Measurements from ENCODE around the gene CAP2. TPM values are rescaled to one million over a fixed set of nuclear protein-coding genes. Genes with fewer than 3 reads are reported as not detected.
A peak's percentile ranks its signal among the peaks of the same experiment; 100 is the strongest.

The CAP2 gene
- total RNA-seq, 1 experiment from 2014 or later: 11.5 TPM

GRCh38 chr6:17490724-17491123 is 97.3 kb downstream of the CAP2 start:
- no peaks in the 10 kb centered on the region for H3K23me2 ChIP-seq (ENCODE audit: insufficient read length, low read depth, low read length, poor library complexity, severe bottlenecking)
- no peaks in the 10 kb centered on the region for H3K79me1 ChIP-seq (ENCODE audit: insufficient read depth, low read depth, low read length, poor library complexity, severe bottlenecking)
- no peak overlapping the region for H2AK5ac ChIP-seq (ENCODE audit: insufficient read length, low read length)
- no peaks in the 10 kb centered on the region for H3K79me2 ChIP-seq (ENCODE audit: insufficient read depth, low read length)
- no peaks in the 10 kb centered on the region for H3K9me3 ChIP-seq (ENCODE audit: control insufficient read depth, low read depth, low read length)
- peaks cover 0 to 8% (median 4%) of the 10 kb centered on the region in 3 experiments; a peak in 3 of 7 replicates for H3K36me3 Mint-ChIP-seq (ENCODE audit: insufficient read depth in 1 of 3, low read depth in 3 of 3)
- H2BK15ac ChIP-seq (ENCODE audit: low read depth, low read length): no peak overlapping the region
- no peak overlapping the region for H2BK120ac ChIP-seq (ENCODE audit: low read depth, low read length, poor library complexity, severe bottlenecking)
- peak overlapping the region in 2 of 3 experiments; percentile 31 to 91; a peak in 3 of 7 replicates for H3K27ac Mint-ChIP-seq
- H3K4me2 ChIP-seq (ENCODE audit: insufficient read depth, insufficient read length, low read length): no peak overlapping the region
- no peak overlapping the region for H2AFZ ChIP-seq (ENCODE audit: low read length)
- H3K27ac ChIP-seq (ENCODE audit: insufficient read length, low read depth, low read length): no peak overlapping the region
- H3K27me3 ChIP-seq (ENCODE audit: insufficient read depth, low read length): no peaks in the 10 kb centered on the region
- H3K4me3 Mint-ChIP-seq: no peak overlapping the region
- no peak overlapping the region for H3K56ac ChIP-seq (ENCODE audit: insufficient read length, low read depth, low read length)
- no peaks in the 10 kb centered on the region; the same call in 1 of the 2 replicates for H3K4me1 ChIP-seq (ENCODE audit: insufficient read depth, low read length)
- no peak overlapping the region for H2BK12ac ChIP-seq (ENCODE audit: insufficient read length, low read depth, low read length)
- no peaks in the 10 kb centered on the region for H3K9me3 Mint-ChIP-seq
- no peak overlapping the region for H3K9ac ChIP-seq (ENCODE audit: extremely low read depth, insufficient read length, low read length)
- H4K8ac ChIP-seq (replicated peaks; ENCODE audit: insufficient read length, low read depth, low read length): no peak overlapping the region
- no peak overlapping the region for H2BK5ac ChIP-seq (ENCODE audit: insufficient read length, low read length)
- H4K91ac ChIP-seq (ENCODE audit: insufficient read length, low read depth, low read length): no peak overlapping the region
- no peak for DNase-seq
- no peak for TF ChIP-seq CTCF (conservative IDR thresholded peaks at IDR 0.05)
- H3K4ac ChIP-seq (ENCODE audit: low read depth, low read length): no peak overlapping the region
- no peak overlapping the region for H3K23ac ChIP-seq (ENCODE audit: insufficient read length, low read depth, low read length)
- H3K14ac ChIP-seq (ENCODE audit: insufficient read depth, low read length): no peak overlapping the region
- no peak overlapping the region for H2BK20ac ChIP-seq (ENCODE audit: low read depth, low read length, poor library complexity, severe bottlenecking)
- H3K27me3 Mint-ChIP-seq (ENCODE audit: low read depth): no peaks in the 10 kb centered on the region
- H3K4me1 Mint-ChIP-seq: peaks cover 13 to 16% of the 10 kb centered on the region in 2 experiments
- WGBS (ENCODE audit: extremely low coverage, insufficient read length, low lambda C conversion rate): no CpG with 5 or more reads among the region's 4 CpGs
- no peak overlapping the region for H3K18ac ChIP-seq (ENCODE audit: insufficient read length, low read depth, low read length)
- H4K20me1 ChIP-seq (ENCODE audit: control insufficient read depth, insufficient read depth, insufficient read length): no peaks in the 10 kb centered on the region
- no peak overlapping the region for H4K5ac ChIP-seq (ENCODE audit: insufficient read length, low read depth, low read length)
- no peak overlapping the region for H3T11ph ChIP-seq (ENCODE audit: low read length)
